ENCODE results near the gene PRPS2. TPM values are rescaled to one million over a fixed set of nuclear protein-coding genes. Genes with fewer than 3 reads are reported as not detected.
A peak's percentile ranks its signal among the peaks of the same experiment; 100 is the strongest.

The PRPS2 gene
- total RNA-seq, 1 donor from 2014 or later, result 24.8 TPM

- no peak for DNase-seq (ENCODE audit: low read depth, low spot score)
- Mint-ChIP-seq H3K27me3 (ENCODE audit: low read depth) (peaks cover 5% of the 10 kb centered on the region), H3K4me3 (peak overlapping the region; percentile 57), H3K9me3 (peaks cover 9% of the 10 kb centered on the region), H3K4me1 (peaks cover 10% of the 10 kb centered on the region), H3K27ac (ENCODE audit: unreplicated experiment) (no peak overlapping the region), H3K36me3 (ENCODE audit: low read depth) (peaks cover 22% of the 10 kb centered on the region)
- no peak for TF ChIP-seq CTCF (conservative IDR thresholded peaks at IDR 0.05)
Measured at GRCh38 chrX:12794654-12795053, 3.4 kb downstream of the PRPS2 start.

GRCh38 chrX:12798601-12799000, 7.4 kb downstream of the PRPS2 start:
- Mint-ChIP-seq H3K36me3 (ENCODE audit: low read depth) (peaks cover 34% of the 10 kb centered on the region), H3K4me3 (no peak overlapping the region), H3K27me3 (ENCODE audit: low read depth) (no peaks in the 10 kb centered on the region), H3K27ac (ENCODE audit: unreplicated experiment) (no peak overlapping the region), H3K4me1 (no peaks in the 10 kb centered on the region), H3K9me3 (peaks cover 9% of the 10 kb centered on the region)
- DNase-seq (ENCODE audit: low read depth, low spot score), result no peak
- no peak for TF ChIP-seq CTCF (conservative IDR thresholded peaks at IDR 0.05)

GRCh38 chrX:12799118-12799517, 7.9 kb downstream of the PRPS2 start:
- Mint-ChIP-seq H3K4me3 (no peak overlapping the region), H3K27ac (ENCODE audit: unreplicated experiment) (no peak overlapping the region), H3K27me3 (ENCODE audit: low read depth) (no peaks in the 10 kb centered on the region), H3K4me1 (no peaks in the 10 kb centered on the region), H3K36me3 (ENCODE audit: low read depth) (peaks cover 33% of the 10 kb centered on the region), H3K9me3 (peaks cover 5% of the 10 kb centered on the region)
- DNase-seq (ENCODE audit: low read depth, low spot score), result no peak
- TF ChIP-seq CTCF (conservative IDR thresholded peaks at IDR 0.05), result no peak

- Mint-ChIP-seq H3K27ac (ENCODE audit: unreplicated experiment) (no peak overlapping the region), H3K4me1 (no peaks in the 10 kb centered on the region), H3K27me3 (ENCODE audit: low read depth) (no peaks in the 10 kb centered on the region), H3K9me3 (peaks cover 2% of the 10 kb centered on the region), H3K4me3 (no peak overlapping the region), H3K36me3 (ENCODE audit: low read depth) (peaks cover 24% of the 10 kb centered on the region)
- DNase-seq (ENCODE audit: low read depth, low spot score), result no peak
- TF ChIP-seq CTCF (conservative IDR thresholded peaks at IDR 0.05), result no peak
Measured at GRCh38 chrX:12802741-12803140, 11.5 kb downstream of the PRPS2 start.

- H3K9me3 Mint-ChIP-seq, result no peaks in the 10 kb centered on the region
- no peak for DNase-seq (ENCODE audit: low read depth, low spot score)
- peaks cover 20% of the 10 kb centered on the region for H3K36me3 Mint-ChIP-seq (ENCODE audit: low read depth)
- H3K27me3 Mint-ChIP-seq (ENCODE audit: low read depth), result no peaks in the 10 kb centered on the region
- no peak overlapping the region for H3K27ac Mint-ChIP-seq (ENCODE audit: unreplicated experiment)
- H3K4me1 Mint-ChIP-seq, result peaks cover 9% of the 10 kb centered on the region
- no peak overlapping the region for H3K4me3 Mint-ChIP-seq
- TF ChIP-seq CTCF (conservative IDR thresholded peaks at IDR 0.05), result no peak
Measured at GRCh38 chrX:12804655-12805054, 13.4 kb downstream of the PRPS2 start.

GRCh38 chrX:12805333-12805732, 14.1 kb downstream of the PRPS2 start:
- DNase-seq (ENCODE audit: low read depth, low spot score), result no peak
- no peak overlapping the region for H3K27ac Mint-ChIP-seq (ENCODE audit: unreplicated experiment)
- H3K27me3 Mint-ChIP-seq (ENCODE audit: low read depth), result no peaks in the 10 kb centered on the region
- no peak for TF ChIP-seq CTCF (conservative IDR thresholded peaks at IDR 0.05)
- H3K9me3 Mint-ChIP-seq, result no peaks in the 10 kb centered on the region
- H3K36me3 Mint-ChIP-seq (ENCODE audit: low read depth), result peaks cover 20% of the 10 kb centered on the region
- peaks cover 9% of the 10 kb centered on the region for H3K4me1 Mint-ChIP-seq
- H3K4me3 Mint-ChIP-seq, result no peak overlapping the region

Data from neural crest cell (in vitro differentiated cells).